Measurements from ENCODE around the gene TTC21B.

TTC21B gene

DNA sequence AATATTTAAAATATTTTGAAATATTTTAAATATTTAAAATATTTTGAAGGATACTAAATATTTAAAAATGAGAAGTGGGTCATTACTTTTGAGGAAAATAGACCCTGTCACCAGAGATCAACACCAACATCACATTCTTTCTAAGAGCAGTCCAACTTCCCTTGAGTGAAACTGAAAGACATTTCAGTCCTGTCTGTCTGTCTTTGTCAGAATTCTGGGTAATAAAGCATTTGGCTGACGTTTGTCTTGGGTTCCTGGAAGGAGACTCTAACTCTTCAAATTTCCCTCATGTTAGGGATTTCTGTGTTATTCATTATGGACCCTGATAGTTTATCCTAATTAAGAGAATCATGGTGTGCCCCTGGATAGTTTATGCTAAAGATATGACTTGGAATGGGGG lies 32.8 kb downstream of the TTC21B start:
- DNase-seq, result no peak

DNA sequence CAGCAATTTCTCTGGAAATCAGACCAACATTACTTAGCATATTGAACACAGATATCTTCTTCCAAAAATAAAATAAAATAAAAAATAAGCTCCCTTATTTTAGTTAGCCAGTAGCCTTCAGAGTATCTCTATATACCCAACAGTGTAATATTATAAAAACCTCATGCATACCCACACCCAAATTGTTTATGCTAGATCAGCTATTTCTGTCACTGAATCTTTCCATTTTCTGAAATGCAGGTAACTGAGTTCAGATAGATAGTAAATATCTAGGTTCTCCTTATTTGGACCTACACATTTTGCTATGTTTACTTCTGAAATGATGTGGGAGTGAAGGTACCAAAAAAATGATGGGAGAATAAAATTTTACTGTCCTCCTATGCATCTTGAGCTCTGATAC lies 39.9 kb downstream of the TTC21B start:
- DNase-seq, result no peak

- no peak for DNase-seq
Observed at GRCh38 chr2:165911981-165912380, 41.6 kb downstream of the TTC21B start.

- no peak for DNase-seq
Observed at GRCh38 chr2:165911231-165911630, 42.3 kb downstream of the TTC21B start.

GRCh38 chr2:165909466-165909865 lies 44.1 kb downstream of the TTC21B start:
- no peak for DNase-seq

GRCh38 chr2:165905854-165906253 lies 47.7 kb downstream of the TTC21B start:
- DNase-seq, result no peak

- no peak for DNase-seq
Observed at GRCh38 chr2:165905269-165905668, 48.3 kb downstream of the TTC21B start.

- DNase-seq, result no peak
Observed at GRCh38 chr2:165904432-165904831, 49.1 kb downstream of the TTC21B start.

GRCh38 chr2:165903406-165903805 lies 50.2 kb downstream of the TTC21B start:
- no peak for DNase-seq

DNA sequence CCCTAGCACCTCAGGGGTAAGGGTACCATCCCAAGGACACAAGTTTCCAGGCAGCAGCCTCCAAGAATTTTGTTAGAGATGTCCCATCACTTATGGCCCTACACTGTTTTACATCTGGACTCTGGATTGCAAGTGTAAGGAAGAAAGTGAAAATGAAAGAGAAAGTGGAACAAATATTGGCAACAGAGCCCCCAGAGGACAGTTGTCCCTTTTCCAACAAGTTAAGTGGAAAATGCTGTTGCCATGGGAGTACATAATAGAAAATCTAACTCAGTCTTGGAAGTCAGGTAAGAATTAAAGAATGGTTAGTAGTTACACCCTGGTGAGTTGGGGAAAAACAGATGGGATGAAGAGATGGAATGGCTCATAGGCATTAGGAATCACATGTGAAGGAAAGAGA lies 50.6 kb downstream of the TTC21B start:
- DNase-seq, result no peak

DNA sequence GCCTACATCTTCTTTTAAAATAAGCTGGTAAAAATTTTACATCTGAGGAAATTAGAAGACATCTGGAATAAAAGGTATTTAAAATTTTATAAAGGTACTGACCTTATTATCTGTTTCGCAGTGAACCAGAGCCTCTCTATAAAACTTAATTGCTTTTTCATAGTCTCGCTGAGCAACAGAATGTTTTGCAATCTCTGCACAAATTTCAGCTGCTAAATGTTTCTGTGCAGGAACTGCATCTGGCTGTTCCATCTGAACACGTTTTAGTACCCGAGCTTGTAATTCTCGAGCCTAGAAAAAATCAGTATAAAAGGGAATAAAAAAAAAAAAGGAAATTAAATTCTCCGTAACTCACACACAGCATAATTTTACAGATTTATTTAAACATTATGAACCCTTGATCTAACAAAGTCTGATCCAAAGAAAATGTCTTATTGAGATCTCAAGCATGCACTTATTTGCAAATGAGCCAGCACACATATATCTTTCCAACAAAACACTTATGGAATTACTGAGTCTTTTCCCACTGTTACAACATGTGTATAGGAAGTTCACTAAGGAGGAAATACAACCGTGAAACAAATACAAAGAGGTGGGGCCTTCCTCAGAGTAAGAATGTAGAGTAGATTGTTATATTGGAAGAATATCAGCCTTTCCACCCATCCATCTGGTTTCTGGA lies 51.8 kb downstream of the TTC21B start:
- DNase-seq, result no peak

DNA sequence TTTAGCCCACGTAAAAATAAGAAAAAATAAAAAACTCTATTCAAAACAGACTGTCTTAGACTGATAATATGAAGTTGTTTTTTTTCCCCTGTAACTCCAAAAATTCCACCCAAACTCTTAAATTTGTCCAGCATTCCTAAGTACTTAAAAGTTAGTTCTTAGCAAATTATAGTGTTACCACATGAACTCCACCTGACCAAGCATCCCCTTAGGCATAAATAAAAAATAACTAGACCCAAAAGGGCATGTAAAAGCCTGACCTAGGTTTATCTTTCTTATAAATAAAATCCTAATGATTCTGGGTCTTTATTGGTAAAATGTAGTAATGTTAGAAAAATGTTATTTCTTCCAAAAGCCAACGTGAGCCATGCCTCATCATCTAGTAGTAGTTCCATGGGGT lies 54.3 kb downstream of the TTC21B start:
- no peak for DNase-seq

- DNase-seq, result no peak
Observed at GRCh38 chr2:165898381-165898780, 55.2 kb downstream of the TTC21B start.

DNA sequence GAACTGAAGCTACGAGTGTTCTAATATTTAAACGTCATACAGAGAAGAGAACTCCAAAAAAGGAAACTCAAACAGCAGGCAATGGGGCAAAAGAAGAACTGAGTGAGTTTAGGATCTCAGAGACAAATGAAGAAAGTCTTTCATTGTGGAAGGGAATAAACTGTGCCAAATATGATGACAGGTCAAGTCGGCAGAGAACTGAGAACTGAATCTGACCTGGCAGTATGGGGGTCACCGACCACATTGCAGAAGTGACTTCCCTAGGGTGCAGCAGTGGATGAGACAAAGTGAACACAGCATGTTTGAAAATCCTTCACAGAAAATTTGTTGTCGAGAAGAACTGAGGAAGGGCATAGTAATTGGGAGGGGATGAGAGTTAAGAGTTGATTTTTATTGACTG lies 55.9 kb downstream of the TTC21B start:
- DNase-seq, result no peak

GRCh38 chr2:165897074-165897473 lies 56.5 kb downstream of the TTC21B start:
- DNase-seq, result no peak

- DNase-seq, result no peak
Observed at GRCh38 chr2:165895974-165896373, 57.6 kb downstream of the TTC21B start.

DNA sequence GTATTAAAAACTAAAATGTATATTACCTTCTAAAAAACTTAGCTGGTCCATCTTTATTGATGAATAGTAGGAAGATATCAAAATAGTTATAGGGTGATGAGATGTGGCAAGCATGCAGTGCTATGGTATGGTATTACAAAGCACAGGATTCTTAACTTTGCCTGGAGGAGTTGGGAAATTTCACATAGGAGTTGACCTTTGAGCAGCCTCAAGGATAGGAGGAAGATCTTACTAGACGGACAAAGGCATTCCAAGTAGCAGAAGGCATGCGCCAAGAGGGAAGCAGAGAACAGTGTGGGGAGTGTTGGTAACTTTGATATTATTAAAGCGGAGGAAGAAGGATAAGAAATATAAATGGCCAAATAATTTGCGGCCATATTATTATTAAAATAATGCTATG lies 60.0 kb downstream of the TTC21B start:
- DNase-seq, result no peak

GRCh38 chr2:165892526-165892925 lies 61.0 kb downstream of the TTC21B start:
- no peak for DNase-seq

- DNase-seq, result no peak
Observed at GRCh38 chr2:165891943-165892342, 61.6 kb downstream of the TTC21B start.

GRCh38 chr2:165891345-165891744 lies 62.2 kb downstream of the TTC21B start:
- no peak for DNase-seq

GRCh38 chr2:165889798-165890197 lies 63.8 kb downstream of the TTC21B start:
- DNase-seq, result no peak

DNA sequence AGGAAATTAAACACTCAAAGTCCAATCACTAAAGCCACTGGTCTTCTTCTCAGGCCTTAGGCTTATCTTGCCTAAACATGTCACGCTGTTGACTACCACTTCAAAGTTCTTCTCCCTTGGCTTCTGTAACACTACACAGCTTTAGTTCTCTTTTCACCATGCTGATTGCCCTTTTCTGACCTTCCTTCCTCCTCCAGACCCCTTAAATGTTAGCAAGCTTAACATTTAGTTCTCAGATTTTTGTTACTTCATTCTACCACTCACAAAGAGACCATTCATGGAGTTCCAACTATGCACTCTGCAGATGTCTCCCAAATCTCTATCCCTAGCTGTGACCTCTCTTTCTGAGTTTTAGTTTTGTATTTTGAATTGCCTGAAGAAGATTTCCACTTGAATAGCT lies 64.4 kb downstream of the TTC21B start:
- no peak for DNase-seq

DNA sequence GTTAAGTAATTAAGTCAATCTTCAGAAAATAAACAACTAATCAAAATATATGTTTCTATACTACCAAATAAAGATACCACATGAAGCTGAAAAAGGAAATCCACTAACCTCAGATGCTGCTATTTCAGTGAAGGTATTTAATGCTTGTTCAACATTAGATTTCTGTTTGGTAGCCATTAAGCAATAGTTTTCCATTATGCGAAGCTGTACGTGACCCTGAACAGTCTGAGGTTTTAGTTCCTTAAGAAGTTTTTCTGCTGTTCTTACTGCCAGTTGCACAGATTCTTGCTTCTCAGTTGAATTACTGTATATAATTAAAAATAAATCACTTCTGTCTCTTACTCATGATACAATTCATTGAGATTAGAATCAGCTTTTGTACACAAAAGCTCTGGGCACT lies 65.4 kb downstream of the TTC21B start:
- DNase-seq, result no peak

- DNase-seq, result no peak
Observed at GRCh38 chr2:165886487-165887146, 67.0 kb downstream of the TTC21B start.

Data from central memory CD4-positive, alpha-beta T cell (primary cell).